Measurements from ENCODE around the gene PPIC. TPM values are rescaled to one million over a fixed set of nuclear protein-coding genes. Genes with fewer than 3 reads are reported as not detected.

The PPIC gene
- total and polyA plus RNA-seq, 4 donors = 21.4 to 40.3 (median 31.3) TPM

- no peaks in the 10 kb centered on the region for H3K27me3 ChIP-seq (ENCODE audit: control insufficient read depth in 3 of 3, insufficient read depth in 3 of 3, low read length in 2 of 3)
These were observed 14.7 kb upstream of the PPIC start for GRCh38 chr5:123051206-123051605.

GRCh38 chr5:123047706-123048105 is 11.2 kb upstream of the PPIC start:
- TF ChIP-seq CTCF (IDR thresholded peaks at IDR 0.05; ENCODE audit: control extremely low read depth, extremely low read depth) = no peak
- H3K4me1 ChIP-seq (ENCODE audit: control insufficient read depth in 5 of 5, insufficient read depth in 5 of 5, low read length in 5 of 5) = no peaks in the 10 kb centered on the region
- peaks cover 0 to 7% (median 2%) of the 10 kb centered on the region in 4 donors for H3K9me3 ChIP-seq (ENCODE audit: control insufficient read depth in 4 of 4, insufficient read depth in 3 of 4, low read length in 3 of 4)
- no peaks in the 10 kb centered on the region for H3K36me3 ChIP-seq (ENCODE audit: control insufficient read depth in 4 of 4, insufficient read depth in 4 of 4, low read length in 4 of 4)
- no peak for DNase-seq
- H3K4me3 ChIP-seq = no peak overlapping the region
- no peaks in the 10 kb centered on the region for H3K27me3 ChIP-seq (ENCODE audit: control insufficient read depth in 3 of 3, insufficient read depth in 3 of 3, low read length in 2 of 3)
- no peak for ATAC-seq (ENCODE audit: insufficient read depth, low FRiP score)
- 88 to 96% methylated on average over 1 of the region's 1 CpG for WGBS, 2 donors
- H3K9ac ChIP-seq (ENCODE audit: insufficient read depth in 1 of 2, low read length in 2 of 2) = no peak overlapping the region
- H3K27ac ChIP-seq (ENCODE audit: low read depth in 1 of 2, low read length in 1 of 2) = no peak overlapping the region

More at GRCh38 chr5:123051206-123051605, 14.7 kb upstream of the PPIC start:
- ATAC-seq (ENCODE audit: insufficient read depth, low FRiP score) = no peak
- no peak for DNase-seq
- WGBS, 2 donors = 85 to 88% methylated on average over 2 of the region's 2 CpGs
- no peak overlapping the region for H3K27ac ChIP-seq (ENCODE audit: low read depth in 1 of 2, low read length in 1 of 2)
- TF ChIP-seq CTCF (IDR thresholded peaks at IDR 0.05; ENCODE audit: control extremely low read depth, extremely low read depth) = no peak
- H3K36me3 ChIP-seq (ENCODE audit: control insufficient read depth in 4 of 4, insufficient read depth in 4 of 4, low read length in 4 of 4) = no peaks in the 10 kb centered on the region
- no peaks in the 10 kb centered on the region for H3K4me1 ChIP-seq (ENCODE audit: control insufficient read depth in 5 of 5, insufficient read depth in 5 of 5, low read length in 5 of 5)
- H3K9ac ChIP-seq (ENCODE audit: insufficient read depth in 1 of 2, low read length in 2 of 2) = no peak overlapping the region
- peaks cover 0 to 7% (median 2%) of the 10 kb centered on the region in 4 donors for H3K9me3 ChIP-seq (ENCODE audit: control insufficient read depth in 4 of 4, insufficient read depth in 3 of 4, low read length in 3 of 4)
- H3K4me3 ChIP-seq = no peak overlapping the region

- H3K9ac ChIP-seq (ENCODE audit: insufficient read depth in 1 of 2, low read length in 2 of 2) = no peak overlapping the region
- H3K4me1 ChIP-seq (ENCODE audit: control insufficient read depth in 5 of 5, insufficient read depth in 5 of 5, low read length in 5 of 5) = no peaks in the 10 kb centered on the region
- no peak overlapping the region for H3K4me3 ChIP-seq
- DNase-seq = no peak
- no peak for ATAC-seq (ENCODE audit: insufficient read depth, low FRiP score)
- no peaks in the 10 kb centered on the region for H3K36me3 ChIP-seq (ENCODE audit: control insufficient read depth in 4 of 4, insufficient read depth in 4 of 4, low read length in 4 of 4)
- no peaks in the 10 kb centered on the region for H3K27me3 ChIP-seq (ENCODE audit: control insufficient read depth in 3 of 3, insufficient read depth in 3 of 3, low read length in 2 of 3)
- H3K9me3 ChIP-seq (ENCODE audit: control insufficient read depth in 4 of 4, insufficient read depth in 3 of 4, low read length in 3 of 4) = peaks cover 0 to under 1% (median 0%) of the 10 kb centered on the region in 4 donors
- WGBS, 2 donors = 78 to 80% methylated on average over 4 of the region's 4 CpGs
- no peak for TF ChIP-seq CTCF (IDR thresholded peaks at IDR 0.05; ENCODE audit: control extremely low read depth, extremely low read depth)
- H3K27ac ChIP-seq (ENCODE audit: low read depth in 1 of 2, low read length in 1 of 2) = no peak overlapping the region
These were observed 9.7 kb upstream of the PPIC start for GRCh38 chr5:123046222-123046621.

Data from lung (tissue), 12 donors.